HG02588 (cell line): Measurements from ENCODE around the gene SLC19A2.
"Not testable (repeated sequence)": the region's sequence is repeated elsewhere in the genome, so short reads cannot be mapped to it uniquely, and the experiment has no call there.

Experiments used
- ATAC-seq: cut with Tn5 transposase; IDR thresholded peaks from one replicate; pipeline ENCODE4 v1.9.1; 2021; ENCODE audit warnings: mild to moderate bottlenecking, moderate library complexity; ENCODE audit not compliant: unreplicated experiment

SLC19A2 gene

DNA sequence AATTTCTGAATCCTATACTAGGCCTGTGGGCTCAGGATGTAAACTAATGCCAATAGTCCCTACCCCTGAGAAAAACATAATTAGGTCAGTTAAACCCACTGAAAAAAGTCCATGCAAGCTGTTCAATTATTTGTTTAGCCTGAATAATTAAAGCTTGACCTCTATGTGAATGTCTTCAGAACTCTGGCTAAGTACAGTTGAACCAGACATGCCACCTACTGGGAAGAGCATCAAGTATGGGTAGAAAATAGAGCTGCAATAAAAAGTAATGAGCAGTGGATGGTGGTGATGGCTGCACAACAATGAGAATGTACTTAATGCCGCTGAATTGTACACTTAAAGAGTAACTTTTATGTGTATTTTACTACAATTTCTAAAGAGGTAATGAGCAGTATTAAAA, 23.6 kb upstream of the SLC19A2 start:
- no peak for ATAC-seq

DNA sequence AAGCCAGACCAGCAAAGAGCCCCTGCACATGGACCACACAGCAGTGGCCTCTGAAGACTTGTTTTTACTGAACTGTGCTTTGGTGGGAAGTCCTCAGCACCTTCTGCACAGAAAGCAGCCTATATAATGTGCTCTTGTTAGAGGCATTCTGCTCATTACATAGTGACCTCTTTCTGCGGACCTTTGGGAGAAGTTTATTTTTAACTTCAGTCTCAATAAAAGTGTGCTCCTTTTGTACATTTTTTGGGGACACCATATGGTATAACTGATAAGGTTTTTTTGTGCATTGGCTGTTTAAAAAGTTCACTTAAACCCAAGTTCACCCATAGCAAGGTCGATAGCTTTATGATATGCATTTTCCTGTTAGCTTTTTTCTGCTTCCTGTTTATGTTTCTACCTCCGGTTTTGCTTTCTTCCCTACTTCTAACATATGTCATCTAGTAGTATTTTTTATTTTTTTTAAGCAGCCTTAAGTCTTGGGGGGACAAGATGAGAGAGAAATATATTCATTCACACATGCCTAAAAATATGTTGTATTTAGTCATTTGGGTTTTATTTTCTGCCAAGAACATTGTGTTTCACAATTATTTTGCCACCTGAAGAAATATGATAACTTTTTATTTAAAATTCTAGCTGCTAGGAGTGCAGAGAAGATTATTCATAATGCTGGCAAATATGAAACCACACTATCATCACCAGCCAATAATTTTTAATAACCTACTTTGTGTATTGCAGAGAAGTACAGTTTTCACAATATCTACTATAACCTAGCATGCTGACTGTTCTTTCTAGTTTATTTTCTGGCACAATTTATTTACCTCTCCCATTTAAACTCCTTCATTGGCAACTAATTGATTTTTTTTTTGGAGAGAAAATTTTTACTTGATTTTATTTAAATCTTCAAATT, 22.9 kb upstream of the SLC19A2 start:
- ATAC-seq = no peak

DNA sequence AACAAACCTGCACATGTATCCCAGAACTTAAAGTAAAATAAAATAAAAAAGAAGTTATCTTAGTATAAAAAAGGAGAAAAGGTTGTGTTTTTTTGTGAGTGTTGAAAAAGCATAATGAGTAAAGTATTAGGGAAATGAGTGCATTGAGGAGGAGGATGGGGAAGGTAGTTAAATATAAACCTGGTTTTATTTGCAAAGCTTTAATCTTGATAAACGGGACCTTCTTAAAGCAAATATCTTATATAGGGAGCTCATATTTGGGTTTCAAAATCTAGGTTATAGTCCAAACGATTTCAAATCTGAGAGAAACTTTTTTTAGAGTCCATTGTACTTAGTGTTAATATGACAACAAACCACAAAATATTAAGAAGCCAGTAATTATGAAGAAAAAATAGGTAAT, 21.7 kb upstream of the SLC19A2 start:
- no peak for ATAC-seq

- ATAC-seq = not testable (repeated sequence)
These were observed 17.9 kb upstream of the SLC19A2 start for GRCh38 chr1:169503601-169504000.

DNA sequence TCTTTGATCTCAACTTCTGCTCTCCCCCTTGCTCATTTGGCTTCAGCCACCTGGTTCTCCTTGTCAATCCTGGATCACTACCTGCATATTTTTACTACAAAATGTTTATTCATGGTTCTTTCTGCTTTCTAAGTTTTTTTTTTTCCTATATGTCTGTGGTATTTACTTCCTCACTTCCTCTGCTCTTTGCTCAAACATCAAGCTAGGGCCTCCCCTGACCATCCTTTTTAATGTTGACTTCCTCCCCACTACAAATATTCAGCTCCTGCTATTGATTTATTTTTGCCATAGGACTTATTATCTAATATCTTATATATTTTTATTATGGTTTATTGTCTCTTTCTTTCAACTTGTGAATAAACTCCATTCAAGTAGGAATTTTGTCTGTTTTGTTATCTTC, 14.1 kb upstream of the SLC19A2 start:
- no peak for ATAC-seq

DNA sequence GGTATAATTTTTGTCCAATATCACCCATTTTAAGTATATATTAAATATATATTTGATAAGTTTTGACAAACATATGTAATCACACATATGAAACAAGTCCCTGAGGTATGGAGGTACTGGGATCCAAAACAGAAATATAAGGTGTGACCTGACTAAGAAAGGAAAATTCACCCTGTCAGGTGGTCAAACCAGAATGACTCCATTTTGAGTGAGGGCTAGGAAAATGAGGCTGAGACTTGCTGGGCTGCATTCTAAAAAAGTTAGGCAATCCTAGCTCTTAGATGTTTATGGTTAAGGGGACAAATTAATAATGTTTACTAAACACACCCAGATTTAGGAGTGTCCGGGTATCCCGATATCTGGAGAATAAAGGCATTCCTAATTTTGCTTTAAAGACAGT, 11.6 kb upstream of the SLC19A2 start:
- ATAC-seq = no peak

DNA sequence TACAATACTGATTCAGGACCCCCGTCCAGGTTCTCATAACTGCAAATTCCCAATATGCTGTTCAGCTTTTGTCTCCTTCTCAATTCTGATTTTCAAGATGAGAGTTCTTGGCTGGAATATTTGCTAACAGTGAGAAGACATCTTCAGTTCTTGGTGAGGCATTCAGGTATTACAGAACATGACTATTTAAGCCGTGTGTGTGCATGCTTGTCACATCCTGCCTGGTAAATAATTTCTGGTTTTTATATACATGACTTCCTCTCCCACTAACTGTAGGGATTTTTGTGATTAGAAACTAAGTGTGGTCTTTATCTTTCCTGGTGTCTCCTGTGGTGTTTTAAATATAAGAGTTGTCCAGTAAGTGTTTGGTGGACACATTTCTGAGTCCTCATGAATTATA, 10.2 kb upstream of the SLC19A2 start:
- ATAC-seq = no peak

- ATAC-seq = no peak
These were observed 9.5 kb upstream of the SLC19A2 start for GRCh38 chr1:169495046-169495775.

- no peak for ATAC-seq
These were observed 8.6 kb upstream of the SLC19A2 start for GRCh38 chr1:169494343-169494742.

- no peak for ATAC-seq
These were observed 7.5 kb upstream of the SLC19A2 start for GRCh38 chr1:169493251-169493650.

DNA sequence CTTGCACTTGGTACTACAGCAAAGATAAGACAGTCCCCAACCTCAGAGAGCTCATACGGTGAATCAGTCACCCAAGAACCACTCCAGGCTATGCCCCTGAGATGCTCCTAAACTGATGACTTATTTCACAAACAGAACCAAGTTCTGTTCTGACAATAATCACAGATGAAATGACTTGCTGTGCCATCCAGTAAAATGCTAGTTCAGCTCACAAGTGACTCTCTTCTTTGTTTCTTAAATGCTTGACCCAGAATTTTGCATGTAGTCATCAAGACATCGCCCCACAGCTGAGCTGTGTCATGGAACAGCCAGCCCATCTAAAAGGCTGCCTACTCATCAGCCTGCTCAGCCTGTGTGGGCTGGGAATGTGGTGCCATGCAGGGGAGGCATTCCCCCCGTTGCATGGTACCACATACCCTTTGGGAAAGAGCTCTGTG, 6.1 kb upstream of the SLC19A2 start:
- ATAC-seq = peak; percentile 69

DNA sequence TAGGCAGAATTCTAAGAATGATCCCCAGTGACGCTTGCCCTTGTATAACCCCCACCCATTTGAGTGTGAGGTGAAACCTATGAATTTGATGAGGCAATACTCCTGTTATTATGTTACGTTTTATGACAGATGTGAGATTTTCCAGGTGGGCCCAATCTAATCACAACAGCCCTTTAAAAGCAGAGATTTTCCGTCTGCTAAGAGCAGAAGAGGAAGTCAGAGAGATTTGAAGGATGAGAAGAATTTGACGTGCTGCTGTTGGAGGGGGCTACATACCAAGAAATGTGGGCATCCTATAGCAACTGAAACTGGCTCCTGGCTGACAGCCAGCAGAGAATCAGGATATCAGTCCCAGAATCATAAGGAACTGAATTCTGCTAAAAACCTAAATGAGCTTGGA, 2.4 kb upstream of the SLC19A2 start:
- no peak for ATAC-seq

GRCh38 chr1:169487561-169487960, 1.8 kb upstream of the SLC19A2 start:
- no peak for ATAC-seq

DNA sequence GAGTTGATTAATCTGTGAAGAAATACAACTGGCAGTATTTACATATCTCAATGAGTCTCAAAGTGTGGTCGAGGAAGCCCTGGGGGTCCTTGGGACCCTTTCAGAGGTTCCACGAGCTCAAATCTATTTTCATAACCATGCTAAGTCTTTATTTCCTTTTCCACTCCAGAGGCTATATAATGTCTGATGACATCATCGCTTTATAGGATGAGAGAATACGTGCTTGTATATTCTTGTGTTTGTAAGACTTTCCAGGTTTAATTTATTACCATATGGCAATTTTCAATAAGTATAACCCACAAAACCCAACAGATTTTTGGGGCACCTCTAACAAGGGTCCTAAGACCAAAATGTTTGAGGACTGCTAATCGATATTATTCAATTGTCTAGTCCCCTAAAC, 1.4 kb upstream of the SLC19A2 start:
- no peak for ATAC-seq

DNA sequence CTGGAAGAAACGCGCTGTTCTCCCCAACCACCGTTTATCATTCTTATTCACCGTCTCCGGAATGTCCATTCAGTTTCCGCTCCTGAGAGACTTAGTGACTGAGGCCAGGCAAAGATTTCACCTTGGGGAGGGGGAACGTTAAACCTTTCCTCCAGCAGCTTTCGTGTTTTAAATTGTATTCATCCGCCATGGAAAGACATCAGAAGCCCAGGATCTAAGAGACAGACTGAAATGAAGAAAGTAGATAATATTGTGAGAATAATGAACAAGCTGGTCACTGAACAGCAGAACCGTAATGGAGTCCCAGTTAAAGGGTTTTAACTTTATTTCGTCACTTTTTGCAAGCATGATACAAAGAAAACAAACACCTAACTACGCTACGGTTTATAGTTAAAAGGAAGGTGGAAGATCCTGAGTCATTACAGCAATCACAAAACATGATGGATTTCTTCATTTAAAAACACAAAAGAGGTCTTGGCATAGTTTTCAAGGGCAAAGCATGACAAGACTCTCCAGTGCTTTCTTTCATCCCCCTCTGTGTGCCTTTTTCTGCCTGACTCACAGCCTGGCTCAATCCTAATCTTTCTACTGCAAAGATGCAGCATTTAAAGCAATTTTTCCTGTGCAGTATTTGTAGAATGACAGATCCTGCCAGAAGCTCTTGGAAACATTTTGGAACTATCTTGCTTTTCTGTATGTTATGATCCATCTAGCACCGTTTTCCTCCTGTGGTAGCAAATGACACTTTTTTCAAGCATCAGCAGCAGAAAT, 722 bp upstream of the SLC19A2 start:
- no peak for ATAC-seq

- ATAC-seq = peak; percentile 19
These were observed 887 bp downstream of the SLC19A2 start for GRCh38 chr1:169484683-169485430.

GRCh38 chr1:169484101-169484500, 1.6 kb downstream of the SLC19A2 start:
- no peak for ATAC-seq

GRCh38 chr1:169483500-169483966, 2.2 kb downstream of the SLC19A2 start:
- no peak for ATAC-seq

DNA sequence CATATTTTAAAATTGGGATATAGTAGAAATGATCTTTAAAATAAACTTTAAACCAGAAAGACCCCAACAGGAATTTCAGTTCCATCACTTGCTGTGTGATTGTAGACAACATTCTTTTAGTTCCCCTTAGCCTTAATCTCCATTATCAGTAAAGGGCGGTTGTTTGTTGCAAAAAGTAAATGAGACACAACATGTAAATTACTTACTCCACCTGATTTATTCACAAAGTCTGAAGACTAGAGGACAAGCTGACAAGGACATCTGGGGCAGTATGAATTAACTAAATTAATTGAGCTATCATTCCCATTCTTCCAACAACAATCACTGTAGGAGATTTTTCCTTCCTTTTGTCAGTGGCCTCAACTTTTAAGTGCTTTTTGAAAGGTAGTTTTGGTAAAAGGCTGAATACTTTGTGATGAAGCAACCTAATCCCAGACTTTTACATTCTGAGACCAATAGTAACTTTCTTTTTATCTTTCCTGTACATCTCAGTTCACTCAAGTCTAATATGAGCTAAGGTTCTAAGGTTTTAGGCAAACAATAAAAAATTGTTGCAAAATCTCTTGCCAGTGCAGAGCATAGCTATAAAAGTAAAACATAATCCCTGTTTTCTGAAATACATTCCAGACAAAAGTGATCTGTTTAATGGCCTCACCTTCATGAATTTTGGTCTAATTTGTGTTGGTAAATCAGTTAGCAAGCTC, 6.2 kb downstream of the SLC19A2 start:
- no peak for ATAC-seq

- no peak for ATAC-seq
These were observed 7.6 kb downstream of the SLC19A2 start for GRCh38 chr1:169478094-169478672.
